HepG2 (cell line): ENCODE results near the gene ZNF624. TPM values are rescaled to one million over a fixed set of nuclear protein-coding genes. Genes with fewer than 3 reads are reported as not detected.

Experiments
- CBX1 ChIP-seq: IDR thresholded peaks from one replicate; pipeline ENCODE4 v1.6.1; 2016; ENCODE audit warnings: antibody characterized with exemption, low read depth
- CTCF ChIP-seq: sonication (generic); formaldehyde crosslinking; IDR thresholded peaks from 2 replicates; pipeline ENCODE4 v1.5.0; 2020; ENCODE audit warnings: mild to moderate bottlenecking, missing genetic modification reagents, moderate library complexity
- DZIP1 ChIP-seq: sonication (generic); formaldehyde crosslinking; IDR thresholded peaks from 2 replicates; pipeline ENCODE4 v1.5.0; 2020; ENCODE audit warnings: mild to moderate bottlenecking, missing genetic modification reagents
- FOSL2 ChIP-seq: sonication (generic); formaldehyde crosslinking; IDR thresholded peaks from 2 replicates; pipeline ENCODE4 v1.4.0; 2020; ENCODE audit warnings: missing genetic modification reagents
- KLF12 ChIP-seq: sonication (generic); formaldehyde crosslinking; IDR thresholded peaks from 2 replicates; pipeline ENCODE4 v1.4.0; 2020; ENCODE audit warnings: missing genetic modification reagents, borderline replicate concordance
- MIER3 ChIP-seq: IDR thresholded peaks from 2 replicates; pipeline ENCODE4 v1.6.1; 2016; ENCODE audit warnings: missing compliant biosample characterization, borderline replicate concordance
- NFKB2 ChIP-seq: sonication (generic); formaldehyde crosslinking; IDR thresholded peaks from 2 replicates; pipeline ENCODE4 v1.4.0; 2020; ENCODE audit warnings: missing genetic modification reagents, borderline replicate concordance
- NR1H2 ChIP-seq: sonication (generic); formaldehyde crosslinking; IDR thresholded peaks from 2 replicates; pipeline ENCODE4 v1.8.1; 2022; ENCODE audit warnings: low read depth, missing genetic modification reagents, borderline replicate concordance
- NR3C1 ChIP-seq: sonication (generic); formaldehyde crosslinking; IDR thresholded peaks from 2 replicates; pipeline ENCODE4 v1.4.0; 2020; ENCODE audit warnings: missing genetic modification reagents
- RCOR2 ChIP-seq: IDR thresholded peaks from 2 replicates; pipeline ENCODE4 v1.6.1; 2016; ENCODE audit warnings: missing biosample characterization, missing genetic modification reagents
- TRAFD1 ChIP-seq: sonication (generic); formaldehyde crosslinking; IDR thresholded peaks from 2 replicates; pipeline ENCODE4 v1.5.1; 2020; ENCODE audit warnings: missing genetic modification reagents, mild to moderate bottlenecking, borderline replicate concordance
- ZFX ChIP-seq: sonication (generic); formaldehyde crosslinking; IDR thresholded peaks from 2 replicates; pipeline ENCODE4 v1.4.0; 2020; ENCODE audit warnings: mild to moderate bottlenecking, low read depth, missing genetic modification reagents, moderate library complexity
- ZNF101 ChIP-seq: sonication (generic); formaldehyde crosslinking; IDR thresholded peaks from 2 replicates; pipeline ENCODE4 v1.4.0; 2020; ENCODE audit warnings: mild to moderate bottlenecking, low read depth, missing genetic modification reagents, borderline replicate concordance
- ZNF280D ChIP-seq: sonication (generic); formaldehyde crosslinking; IDR thresholded peaks from 2 replicates; pipeline ENCODE4 v1.5.1; 2020; ENCODE audit warnings: mild to moderate bottlenecking, missing genetic modification reagents
- ZNF44 ChIP-seq: sonication (generic); formaldehyde crosslinking; IDR thresholded peaks from 2 replicates; pipeline ENCODE4 v1.5.1; 2020; ENCODE audit warnings: mild to moderate bottlenecking, missing genetic modification reagents
- ZNF572 ChIP-seq: sonication (generic); formaldehyde crosslinking; IDR thresholded peaks from 2 replicates; pipeline ENCODE4 v1.5.1; 2020; ENCODE audit warnings: mild to moderate bottlenecking, missing genetic modification reagents
- ZNF616 ChIP-seq: sonication (generic); formaldehyde crosslinking; IDR thresholded peaks from 2 replicates; pipeline ENCODE4 v1.5.0; 2020; ENCODE audit warnings: low read depth, mild to moderate bottlenecking, missing genetic modification reagents
- ZNF878 ChIP-seq: sonication (generic); formaldehyde crosslinking; IDR thresholded peaks from 2 replicates; pipeline ENCODE4 v1.8.1; 2023; ENCODE audit warnings: mild to moderate bottlenecking, missing genetic modification reagents, moderate library complexity
- ZNF879 ChIP-seq: sonication (generic); formaldehyde crosslinking; IDR thresholded peaks from 2 replicates; pipeline ENCODE4 v1.8.1; 2023; ENCODE audit warnings: missing genetic modification reagents
- polyA plus RNA-seq, 8 experiments: library from polyadenylated mRNA; depleted of rRNA in 3 of 8; stranded (reverse) in 7 of 8; unstranded in 1 of 8; fragments of >200 nt; fragmentation: Illumina TruSeq in 4 of 8; extraction: Trizol in 4 of 8; gene quantifications; 2 replicates each; pipeline versions ENCODE4 v1.2.1 to v1.2.3, GENCODE V29; 2011 to 2016; ENCODE audit warnings: low read depth in 4 of 8, missing spikeins in 1 of 8, mixed read lengths in 1 of 8; ENCODE audit not compliant: insufficient read depth in 1 of 8
- total RNA-seq, 5 experiments: library from RNA; depleted of rRNA; stranded (reverse); fragments of >200 nt; fragmentation: Illumina TruSeq; extraction: Trizol; gene quantifications; 2 replicates each; pipeline ENCODE4 v1.2.3, GENCODE V29; 2016; ENCODE audit warnings: low read depth in 1 of 5

ZNF624 gene
- total and polyA plus RNA-seq, 2 of the 13 experiments (the other 11 are each of a cell fraction or from before 2014, with no cell fraction given), result 0.75 to 3.5 TPM

- TF ChIP-seq TRAFD1 (CRISPR knock-in tag) (no peak), ZNF280D (CRISPR knock-in tag) (no peak), NR1H2 (no peak), ZNF616 (CRISPR knock-in tag) (no peak), ZNF879 (CRISPR knock-in tag) (no peak), ZNF572 (CRISPR knock-in tag) (no peak), RCOR2 (CRISPR knock-in tag) (no peak), FOSL2 (CRISPR knock-in tag) (peak; percentile 19; the same call in 1 of the 2 replicates), CTCF (peak; percentile 97), ZFX (CRISPR knock-in tag) (peak; percentile 36; the same call in 1 of the 2 replicates), ZNF44 (no peak), KLF12 (no peak), NFKB2 (CRISPR knock-in tag) (peak; percentile 68; the same call in 1 of the 2 replicates), NR3C1 (no peak), MIER3 (0 out of 2 replicates have a peak, but pooled peaks have one; percentile 33), ZNF101 (no peak), DZIP1 (CRISPR knock-in tag) (no peak), ZNF878 (CRISPR knock-in tag) (no peak), CBX1 (peak; percentile 34)
Observed at GRCh38 chr17:16584273-16584995, 69.2 kb downstream of the ZNF624 start (continued).
